Panc1 (cell line): ENCODE results near the gene RPL23.

Source experiments
- SIN3A ChIP-seq: IDR thresholded peaks from 2 replicates; pipeline ENCODE4 v1.6.1; 2012; ENCODE audit warnings: low read depth, mild to moderate bottlenecking, low read length, moderate library complexity, borderline replicate concordance; ENCODE audit not compliant: insufficient read depth
- TF ChIP-seq, protein P1 (sequence below): fragments of 450-650 bp; IDR thresholded peaks from 2 replicates; pipeline ENCODE4 v1.5.1; 2017; ENCODE audit warnings: mild to moderate bottlenecking

DNA sequence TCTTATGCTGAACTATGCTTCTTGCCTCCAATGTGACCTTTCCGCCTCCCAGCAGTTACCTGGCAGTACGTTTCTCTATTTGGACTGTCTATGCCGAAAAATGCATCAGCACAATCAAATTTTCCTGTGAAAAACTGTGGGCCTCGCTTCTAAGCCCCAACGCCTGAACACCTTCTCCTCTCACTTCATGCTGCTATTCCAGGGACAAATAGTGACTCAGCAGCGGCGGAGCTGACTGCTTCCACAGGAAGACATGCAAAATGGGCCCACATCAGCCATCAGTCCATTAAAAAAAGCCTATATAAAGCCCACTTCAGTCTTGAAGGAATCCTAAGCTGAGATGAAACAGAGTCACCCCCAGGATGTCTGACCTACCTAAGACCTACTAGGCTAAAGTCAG lies 43.7 kb downstream of the RPL23 start:
- TF ChIP-seq, protein P1, sequence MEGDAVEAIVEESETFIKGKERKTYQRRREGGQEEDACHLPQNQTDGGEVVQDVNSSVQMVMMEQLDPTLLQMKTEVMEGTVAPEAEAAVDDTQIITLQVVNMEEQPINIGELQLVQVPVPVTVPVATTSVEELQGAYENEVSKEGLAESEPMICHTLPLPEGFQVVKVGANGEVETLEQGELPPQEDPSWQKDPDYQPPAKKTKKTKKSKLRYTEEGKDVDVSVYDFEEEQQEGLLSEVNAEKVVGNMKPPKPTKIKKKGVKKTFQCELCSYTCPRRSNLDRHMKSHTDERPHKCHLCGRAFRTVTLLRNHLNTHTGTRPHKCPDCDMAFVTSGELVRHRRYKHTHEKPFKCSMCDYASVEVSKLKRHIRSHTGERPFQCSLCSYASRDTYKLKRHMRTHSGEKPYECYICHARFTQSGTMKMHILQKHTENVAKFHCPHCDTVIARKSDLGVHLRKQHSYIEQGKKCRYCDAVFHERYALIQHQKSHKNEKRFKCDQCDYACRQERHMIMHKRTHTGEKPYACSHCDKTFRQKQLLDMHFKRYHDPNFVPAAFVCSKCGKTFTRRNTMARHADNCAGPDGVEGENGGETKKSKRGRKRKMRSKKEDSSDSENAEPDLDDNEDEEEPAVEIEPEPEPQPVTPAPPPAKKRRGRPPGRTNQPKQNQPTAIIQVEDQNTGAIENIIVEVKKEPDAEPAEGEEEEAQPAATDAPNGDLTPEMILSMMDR = no peak
- TF ChIP-seq SIN3A = no peak
